ENCODE results near the gene EIF5AL1. TPM values are rescaled to one million over a fixed set of nuclear protein-coding genes. Genes with fewer than 3 reads are reported as not detected.
"Not testable (repeated sequence)": the region's sequence is repeated elsewhere in the genome, so short reads cannot be mapped to it uniquely, and the experiment has no call there.

EIF5AL1 gene
- total and polyA plus RNA-seq, 11 donors, result 0.06 to 0.97 (median 0.38) TPM; not detected in 1

DNA sequence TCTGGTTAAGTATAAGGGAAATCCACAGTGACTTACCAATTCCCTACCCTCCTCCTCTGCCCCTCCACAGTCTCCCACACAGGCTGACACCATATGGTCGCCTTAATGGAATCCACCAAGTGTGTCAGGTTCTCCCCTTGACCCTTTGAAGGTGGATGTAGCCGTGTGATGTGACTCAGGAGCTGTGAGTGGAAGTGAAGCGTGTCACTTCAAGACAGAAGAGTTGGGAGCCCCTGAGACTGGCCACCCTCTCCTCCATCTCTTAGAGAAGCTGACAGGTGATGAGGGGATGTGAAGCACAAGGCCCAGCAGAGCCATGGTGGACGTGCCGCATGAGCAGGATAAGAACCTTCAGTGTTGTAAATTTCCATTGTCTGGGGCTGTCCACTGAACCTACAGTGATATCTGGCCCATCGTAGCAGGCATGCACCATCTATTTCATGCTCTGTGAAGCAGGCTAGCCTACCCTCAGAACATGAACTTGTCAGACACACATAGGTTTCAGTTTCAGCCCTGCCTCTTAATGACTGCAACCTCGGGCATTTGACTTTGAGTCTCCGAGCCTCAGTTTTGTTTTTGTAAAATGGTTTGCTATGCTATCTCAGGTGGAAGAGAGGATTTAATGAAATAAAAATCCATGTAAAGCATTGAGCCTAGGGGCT lies 12.8 kb downstream of the EIF5AL1 start:
- intact Hi-C loops (cut with DNase I); H3K27ac ChIP-seq; DNase-seq; H3K9me3 ChIP-seq; H3K36me3 ChIP-seq; H3K4me3 ChIP-seq; ATAC-seq; H3K27me3 ChIP-seq; H3K4me1 ChIP-seq: not testable (repeated sequence)
- 79 to 91% (median 90%) methylated on average over 6 to 7 of the region's 8 CpGs; no CpG with 5 or more reads in 1 of the 4 donors for WGBS, 4 donors

GRCh38 chr10:79528261-79528660 lies 15.9 kb downstream of the EIF5AL1 start:
- 63 to 87% (median 81%) methylated on average over 1 to 4 of the region's 4 CpGs for WGBS, 4 donors
- H3K4me1 ChIP-seq; DNase-seq; H3K27ac ChIP-seq; H3K4me3 ChIP-seq; H3K9me3 ChIP-seq; intact Hi-C loops (cut with DNase I); ATAC-seq; H3K36me3 ChIP-seq; H3K27me3 ChIP-seq: not testable (repeated sequence)

DNA sequence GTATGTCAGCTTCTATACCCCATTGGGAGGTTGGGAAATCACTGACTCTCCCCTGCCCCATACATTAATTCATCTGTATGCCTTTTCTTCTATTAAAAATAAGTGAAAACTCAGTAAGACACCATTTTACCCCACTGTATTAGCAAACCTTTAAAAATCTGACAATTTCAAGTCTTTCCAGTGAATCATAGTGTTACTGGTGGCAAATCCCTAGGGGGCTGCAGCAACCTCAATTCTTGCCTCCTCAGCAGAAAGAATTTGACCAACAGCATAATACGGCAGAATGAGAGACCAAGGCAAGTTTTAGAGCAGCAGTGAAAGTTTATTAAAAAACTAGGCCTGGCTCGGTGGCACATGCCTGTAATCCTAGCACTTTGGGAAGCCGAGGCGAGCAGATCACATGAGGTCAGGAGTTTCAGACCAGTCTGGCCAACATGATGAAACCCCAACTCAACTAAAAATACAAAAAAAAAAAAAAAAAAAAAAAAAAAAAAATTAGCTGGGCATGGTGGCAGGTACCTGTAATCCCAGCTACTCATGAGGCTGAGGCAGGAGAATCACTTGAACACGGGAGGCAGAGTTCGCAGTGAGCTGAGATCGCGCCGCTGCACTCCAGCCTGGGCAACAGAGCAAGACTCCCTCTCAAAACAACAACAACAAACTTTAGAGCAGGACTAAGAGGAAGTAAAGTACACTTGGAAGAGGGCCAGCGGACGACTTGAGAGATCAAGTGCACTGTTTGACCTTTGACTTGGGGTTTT lies 21.0 kb downstream of the EIF5AL1 start:
- H3K27ac ChIP-seq; H3K36me3 ChIP-seq; H3K9me3 ChIP-seq; intact Hi-C loops (cut with DNase I); H3K4me3 ChIP-seq; H3K27me3 ChIP-seq; H3K4me1 ChIP-seq; DNase-seq: not testable (repeated sequence)
- 79 to 93% (median 82%) methylated on average over 7 to 11 of the region's 11 CpGs for WGBS, 4 donors
- peak in 1 of 4 donors; percentile 36 for ATAC-seq

GRCh38 chr10:79533903-79534175 lies 21.5 kb downstream of the EIF5AL1 start:
- H3K27ac ChIP-seq, result not testable (repeated sequence)

DNA sequence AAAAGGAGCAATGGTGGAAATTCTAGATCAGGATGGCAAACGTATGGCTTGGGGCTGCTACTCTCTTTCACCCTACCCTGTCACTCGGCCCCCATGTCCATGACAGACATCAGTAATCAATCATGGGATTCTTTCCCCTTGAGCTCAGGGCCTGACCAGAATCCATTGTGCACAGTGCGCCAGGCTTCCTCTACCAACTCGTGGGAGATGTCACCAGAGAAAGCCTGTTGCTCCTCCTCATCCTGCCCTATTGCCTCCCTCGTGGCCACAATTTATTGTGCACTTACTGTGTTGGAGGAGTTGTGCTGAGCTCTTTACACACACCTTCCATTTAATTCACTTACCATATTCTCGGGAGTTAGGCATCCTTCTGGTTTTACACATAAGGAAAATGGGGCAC lies 26.0 kb downstream of the EIF5AL1 start:
- not testable (repeated sequence) for H3K36me3 ChIP-seq, DNase-seq, ATAC-seq, H3K27ac ChIP-seq, H3K4me1 ChIP-seq, H3K9me3 ChIP-seq, H3K27me3 ChIP-seq, H3K4me3 ChIP-seq
- intact Hi-C loops (cut with DNase I), result loop anchor here in 1 of 10 donors (2.0 kb wide), 1 partner anchor 390 kb away; no protein-coding TSS in a partner anchor
- WGBS, 4 donors, result 76 to 80% (median 79%) methylated on average over 6 of the region's 6 CpGs

More at GRCh38 chr10:79533903-79534175, 21.5 kb downstream of the EIF5AL1 start:
- DNase-seq; H3K9me3 ChIP-seq; H3K4me1 ChIP-seq; H3K27me3 ChIP-seq; H3K4me3 ChIP-seq; H3K36me3 ChIP-seq; ATAC-seq; intact Hi-C loops (cut with DNase I): not testable (repeated sequence)
- 91 to 100% (median 98%) methylated on average over 1 of the region's 5 CpGs for WGBS, 4 donors

- DNase-seq; H3K4me1 ChIP-seq; ATAC-seq; intact Hi-C loops (cut with DNase I); H3K27me3 ChIP-seq; H3K4me3 ChIP-seq; H3K9me3 ChIP-seq; H3K36me3 ChIP-seq; H3K27ac ChIP-seq: not testable (repeated sequence)
- 63 to 100% (median 90%) methylated on average over 1 of the region's 1 CpG for WGBS, 4 donors
Observed at GRCh38 chr10:79540930-79541329, 28.6 kb downstream of the EIF5AL1 start.

GRCh38 chr10:79542626-79543025 lies 30.3 kb downstream of the EIF5AL1 start:
- no peak for DNase-seq
- Histone ChIP-seq H3K27me3 (no peaks in the 10 kb centered on the region), H3K4me3 (no peak overlapping the region), H3K27ac (no peak overlapping the region), H3K4me1 (peaks cover 0 to 9% (median 0%) of the 10 kb centered on the region in 12 donors), H3K9me3 (no peaks in the 10 kb centered on the region), H3K36me3 (no peaks in the 10 kb centered on the region)
- intact Hi-C loops (cut with DNase I), result no loop called here
- WGBS, 4 donors, result 47 to 68% (median 57%) methylated on average over 2 of the region's 2 CpGs
- TF ChIP-seq, protein P1, sequence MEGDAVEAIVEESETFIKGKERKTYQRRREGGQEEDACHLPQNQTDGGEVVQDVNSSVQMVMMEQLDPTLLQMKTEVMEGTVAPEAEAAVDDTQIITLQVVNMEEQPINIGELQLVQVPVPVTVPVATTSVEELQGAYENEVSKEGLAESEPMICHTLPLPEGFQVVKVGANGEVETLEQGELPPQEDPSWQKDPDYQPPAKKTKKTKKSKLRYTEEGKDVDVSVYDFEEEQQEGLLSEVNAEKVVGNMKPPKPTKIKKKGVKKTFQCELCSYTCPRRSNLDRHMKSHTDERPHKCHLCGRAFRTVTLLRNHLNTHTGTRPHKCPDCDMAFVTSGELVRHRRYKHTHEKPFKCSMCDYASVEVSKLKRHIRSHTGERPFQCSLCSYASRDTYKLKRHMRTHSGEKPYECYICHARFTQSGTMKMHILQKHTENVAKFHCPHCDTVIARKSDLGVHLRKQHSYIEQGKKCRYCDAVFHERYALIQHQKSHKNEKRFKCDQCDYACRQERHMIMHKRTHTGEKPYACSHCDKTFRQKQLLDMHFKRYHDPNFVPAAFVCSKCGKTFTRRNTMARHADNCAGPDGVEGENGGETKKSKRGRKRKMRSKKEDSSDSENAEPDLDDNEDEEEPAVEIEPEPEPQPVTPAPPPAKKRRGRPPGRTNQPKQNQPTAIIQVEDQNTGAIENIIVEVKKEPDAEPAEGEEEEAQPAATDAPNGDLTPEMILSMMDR (IDR thresholded peaks at IDR 0.05), result no peak
- no peak for TF ChIP-seq POLR2A (IDR thresholded peaks at IDR 0.05)
- ATAC-seq, result no peak

GRCh38 chr10:79544408-79544807 lies 32.1 kb downstream of the EIF5AL1 start:
- H3K27me3 ChIP-seq; H3K27ac ChIP-seq; H3K9me3 ChIP-seq; intact Hi-C loops (cut with DNase I); H3K4me1 ChIP-seq; H3K4me3 ChIP-seq; H3K36me3 ChIP-seq; ATAC-seq; DNase-seq: not testable (repeated sequence)
- WGBS, 4 donors, result 82 to 88% (median 85%) methylated on average over 3 of the region's 3 CpGs

GRCh38 chr10:79544926-79545659 lies 32.8 kb downstream of the EIF5AL1 start:
- intact Hi-C loops (cut with DNase I), result not testable (repeated sequence)

More at GRCh38 chr10:79544926-79545659, 32.8 kb downstream of the EIF5AL1 start:
- 79 to 87% (median 82%) methylated on average over 3 of the region's 3 CpGs for WGBS, 4 donors
- H3K9me3 ChIP-seq, H3K4me3 ChIP-seq, H3K27ac ChIP-seq, H3K36me3 ChIP-seq, ATAC-seq, DNase-seq, H3K27me3 ChIP-seq, H3K4me1 ChIP-seq: not testable (repeated sequence)
